MCF 10A (cell line): ENCODE data around the gene HOTAIR. TPM values are rescaled to one million over a fixed set of nuclear protein-coding genes. Genes with fewer than 3 reads are reported as not detected.

Experiments used
- BruUV-seq: library from RNA; stranded (reverse); fragments of 400-500 nt; replicated peaks from 2 replicates; lab custom pipeline; 2021; lab: Mats Ljungman, UMichigan
- CTCF ChIA-PET: fragments of 300-600 bp; sonication (Branson Sonifier 250); formaldehyde crosslinking; extraction: SDS; loops from one replicate; lab custom pipeline; 2021; ENCODE audit warnings: antibody characterized with exemption, inconsistent platforms; lab: Yijun Ruan, JAX
- POLR2A ChIA-PET: fragments of 300-600, 350-650 bp; sonication (Branson Sonifier 250); formaldehyde crosslinking; extraction: SDS; loops from one replicate; lab custom pipeline; 2020; ENCODE audit warnings: antibody characterized with exemption, inconsistent platforms; lab: Yijun Ruan, JAX
- DNase-seq: peaks from one replicate; pipeline ENCODE4 v3.0.0-alpha.2; 2018; ENCODE audit not compliant: unreplicated experiment
- H3K27ac Mint-ChIP-seq: one replicate; pipeline ENCODE4 v1.8.0; 2022; ENCODE audit warnings: mild to moderate bottlenecking, low read depth, mixed read lengths; ENCODE audit not compliant: unreplicated experiment
- H3K27me3 Mint-ChIP-seq: one replicate; pipeline ENCODE4 v1.8.0; 2022; ENCODE audit warnings: mixed read lengths; ENCODE audit not compliant: insufficient read depth, unreplicated experiment
- H3K36me3 Mint-ChIP-seq: one replicate; pipeline ENCODE4 v1.8.0; 2022; ENCODE audit warnings: mild to moderate bottlenecking, moderate library complexity, mixed read lengths; ENCODE audit not compliant: insufficient read depth, unreplicated experiment
- H3K4me1 Mint-ChIP-seq: one replicate; pipeline ENCODE4 v1.8.0; 2022; ENCODE audit warnings: mixed read lengths; ENCODE audit not compliant: insufficient read depth, unreplicated experiment
- H3K4me3 Mint-ChIP-seq: one replicate; pipeline ENCODE4 v1.8.0; 2022; ENCODE audit warnings: mild to moderate bottlenecking, moderate library complexity, mixed read lengths; ENCODE audit not compliant: unreplicated experiment
- H3K9me3 Mint-ChIP-seq: one replicate; pipeline ENCODE4 v1.8.0; 2022; ENCODE audit warnings: mixed read lengths; ENCODE audit not compliant: unreplicated experiment
- CTCF ChIP-seq: fragments of 200-600 bp; IDR thresholded peaks from one replicate; pipeline ENCODE4 v1.8.0; 2022; ENCODE audit warnings: antibody characterized with exemption, mild to moderate bottlenecking; ENCODE audit not compliant: unreplicated experiment
- intact Hi-C: fragments of 100-400 bp; cut with micrococcal nuclease; formaldehyde crosslinking; loops from 2 replicates; pipeline ENCODE4 v1.14.1; 2022
- total RNA-seq: library from RNA; stranded (reverse); gene quantifications from 2 replicates; pipeline ENCODE4 v1.2.3, GENCODE V29; 2022

The HOTAIR gene
- total RNA-seq, 1 experiment from 2014 or later: 2.0 TPM

- CTCF ChIA-PET: interaction anchor here (0.7 to 4.5 kb wide), 6 partner anchors 22 to 241 kb away, joined by 3 to 60 read pairs (median 5); no protein-coding TSS in a partner anchor
- H3K4me3 Mint-ChIP-seq: no peak overlapping the region
These were observed 10.9 kb upstream of the HOTAIR start for GRCh38 chr12:53985692-53985993.

GRCh38 chr12:53984901-53985691 lies 10.3 kb upstream of the HOTAIR start, which contains the start of gene HOXC10:
HOXC10 (plus strand) TSS chr12:53985146; CDS start chr12:53985260, 114 bp downstream.
- peak; percentile 93 for DNase-seq
- no peaks in the 10 kb centered on the region for H3K36me3 Mint-ChIP-seq

More at GRCh38 chr12:53985692-53985993, 10.9 kb upstream of the HOTAIR start:
- BruUV-seq: no TSS peak
- no peak for DNase-seq
- peaks cover 24% of the 10 kb centered on the region for H3K4me1 Mint-ChIP-seq
- TF ChIP-seq CTCF: no peak
- H3K27ac Mint-ChIP-seq: no peak overlapping the region
- POLR2A ChIA-PET: interaction anchor here (0.9 kb wide), 1 partner anchor 14 kb away, joined by 5 read pairs; the partner anchor contains the start of gene HOXC9
- intact Hi-C loops: loop anchor here (5.0 to 10.0 kb wide), 2 partner anchors 191 to 283 kb away; no protein-coding TSS in a partner anchor
- H3K27me3 Mint-ChIP-seq: no peaks in the 10 kb centered on the region
- H3K36me3 Mint-ChIP-seq: no peaks in the 10 kb centered on the region
- no peaks in the 10 kb centered on the region for H3K9me3 Mint-ChIP-seq

GRCh38 chr12:53983950-53984572 lies 9.3 kb upstream of the HOTAIR start:
- no peak for DNase-seq
- Mint-ChIP-seq H3K4me1 (peaks cover 10% of the 10 kb centered on the region), H3K9me3 (no peaks in the 10 kb centered on the region), H3K36me3 (no peaks in the 10 kb centered on the region), H3K27me3 (no peaks in the 10 kb centered on the region), H3K4me3 (no peak overlapping the region), H3K27ac (no peak overlapping the region)
- no peak for TF ChIP-seq CTCF
- CTCF ChIA-PET: no interaction called here
- POLR2A ChIA-PET: interaction anchor here (0.5 kb wide), 1 partner anchor 400 kb away, joined by 3 read pairs; the partner anchor contains the start of gene ZNF385A
- no TSS peak for BruUV-seq
- intact Hi-C loops: loop anchor here (10.0 kb wide), 1 partner anchor 189 kb away; no protein-coding TSS in a partner anchor

More at GRCh38 chr12:53984901-53985691, 10.3 kb upstream of the HOTAIR start, which contains the start of gene HOXC10:
- peaks cover 20% of the 10 kb centered on the region for H3K4me1 Mint-ChIP-seq
- H3K27me3 Mint-ChIP-seq: no peaks in the 10 kb centered on the region
- POLR2A ChIA-PET: interaction anchor here (0.9 kb wide), 3 partner anchors 10 to 193 kb away, joined by 3 to 5 read pairs (median 3); partner anchors contain the start of gene HOXC9
- H3K27ac Mint-ChIP-seq: no peak within 1 kb of the TSS
- no peaks in the 10 kb centered on the region for H3K9me3 Mint-ChIP-seq
- BruUV-seq: no TSS peak
- peak; percentile 64 for TF ChIP-seq CTCF
- CTCF ChIA-PET: interaction anchor here (0.6 to 4.5 kb wide), 16 partner anchors 11 to 240 kb away, joined by 3 to 60 read pairs (median 3); partner anchors contain the start of gene HOXC9
- no peak within 1 kb of the TSS for H3K4me3 Mint-ChIP-seq
- intact Hi-C loops: loop anchor here (5.0 to 10.0 kb wide), 2 partner anchors 190 to 283 kb away; no protein-coding TSS in a partner anchor

GRCh38 chr12:53983568-53983949 lies 8.8 kb upstream of the HOTAIR start:
- POLR2A ChIA-PET: interaction anchor here (0.5 kb wide), 1 partner anchor 401 kb away, joined by 3 read pairs; the partner anchor contains the start of gene ZNF385A
- H3K4me1 Mint-ChIP-seq: peaks cover 5% of the 10 kb centered on the region
- TF ChIP-seq CTCF: no peak
- no TSS peak for BruUV-seq
- no peaks in the 10 kb centered on the region for H3K27me3 Mint-ChIP-seq
- no peaks in the 10 kb centered on the region for H3K9me3 Mint-ChIP-seq
- no peak for DNase-seq
- CTCF ChIA-PET: no interaction called here
- no peak overlapping the region for H3K4me3 Mint-ChIP-seq
- intact Hi-C loops: loop anchor here (10.0 kb wide), 1 partner anchor 189 kb away; no protein-coding TSS in a partner anchor
- no peak overlapping the region for H3K27ac Mint-ChIP-seq
- H3K36me3 Mint-ChIP-seq: no peaks in the 10 kb centered on the region
